GM19438 (cell line): ENCODE results near the gene SLC28A3.
"Not testable (repeated sequence)": the region's sequence is repeated elsewhere in the genome, so short reads cannot be mapped to it uniquely, and the experiment has no call there.

Experiments used
- ATAC-seq: cut with Tn5 transposase; IDR thresholded peaks from one replicate; pipeline ENCODE4 v1.9.1; 2021; ENCODE audit warnings: low read depth; ENCODE audit not compliant: unreplicated experiment

The SLC28A3 gene

DNA sequence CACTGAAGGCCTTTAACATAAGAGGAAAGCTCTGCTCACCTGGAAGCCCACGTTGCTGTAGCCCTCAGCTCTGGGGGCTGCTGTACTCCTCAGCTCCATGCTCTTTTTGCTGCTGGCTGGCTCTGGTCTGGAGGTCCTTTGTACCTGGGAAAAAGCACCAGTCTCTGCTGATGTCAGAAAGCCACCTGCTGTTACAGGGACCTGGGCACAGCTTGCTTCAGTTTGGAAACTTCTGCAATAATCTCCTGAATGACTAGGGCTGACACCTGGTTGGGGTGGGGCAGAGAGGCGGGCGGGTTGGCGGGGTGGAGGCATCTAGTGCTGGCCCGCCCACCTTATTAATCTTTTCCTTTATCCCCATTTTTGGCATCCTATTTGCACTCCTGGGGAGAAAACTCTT is at the start of gene SLC28A3:
Gene SLC28A3 (minus strand): TSS at position 224 of the 400 bp plus-strand sequence. CDS start 125 bp downstream, at position 99.
- no peak for ATAC-seq

DNA sequence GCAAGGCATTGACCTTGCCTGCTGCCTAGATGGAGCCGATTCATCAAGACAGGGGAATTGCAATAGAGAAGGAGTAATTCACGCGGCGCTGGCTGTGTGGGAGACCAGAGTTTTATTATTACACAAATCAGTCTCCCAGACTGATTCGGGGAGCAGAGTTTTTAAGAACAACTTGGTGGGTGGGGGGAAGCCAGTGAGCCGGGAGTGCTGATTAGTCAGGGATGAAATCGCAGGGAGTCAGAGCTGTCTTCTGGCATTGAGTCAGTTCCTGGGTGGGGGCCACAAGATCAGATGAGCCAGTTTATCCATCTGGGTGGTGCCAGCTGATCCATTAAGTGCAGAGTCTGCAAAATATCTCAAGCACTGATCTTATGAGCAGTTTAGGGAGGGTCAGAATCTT is 49.7 kb upstream of the SLC28A3 start:
- not testable (repeated sequence) for ATAC-seq

DNA sequence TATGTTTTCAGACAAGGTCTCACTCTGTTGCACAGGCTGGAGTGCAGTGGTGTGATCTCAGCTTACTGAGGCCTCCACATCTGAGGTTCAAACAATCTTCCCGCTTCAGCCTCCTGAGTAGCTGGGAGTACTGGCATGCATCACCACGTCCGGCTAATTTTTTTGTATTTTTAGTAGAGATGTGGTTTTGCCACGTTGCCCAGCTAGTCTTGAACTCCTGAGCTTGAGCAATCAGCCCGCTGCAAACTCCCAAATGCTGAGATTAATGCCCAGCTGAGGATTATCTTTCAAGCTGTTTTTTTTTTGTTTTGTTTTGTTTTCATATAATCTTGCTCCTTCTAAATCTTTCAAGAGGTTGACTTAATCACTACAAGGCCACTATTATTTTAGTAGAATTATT is 47.3 kb upstream of the SLC28A3 start:
- ATAC-seq, result no peak

DNA sequence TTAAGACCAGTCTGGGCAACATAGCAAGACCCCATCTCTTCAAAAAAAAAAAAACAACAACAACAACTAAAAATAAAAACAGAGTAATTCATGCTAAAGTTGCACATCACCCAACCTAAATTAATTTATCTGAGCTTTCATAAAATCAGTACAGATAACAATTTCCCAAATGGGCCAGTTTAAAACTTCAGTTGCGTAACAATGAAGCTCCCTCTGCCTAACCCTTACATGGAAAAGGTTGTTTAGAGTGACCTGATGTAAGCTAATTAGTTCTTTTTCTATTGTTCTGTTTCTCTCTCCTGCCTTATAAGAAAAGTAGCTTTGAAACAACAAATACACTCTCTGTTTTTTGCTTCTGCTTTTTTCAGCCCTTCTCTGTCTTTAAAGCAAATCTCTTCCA is 46.2 kb upstream of the SLC28A3 start:
- ATAC-seq, result no peak

DNA sequence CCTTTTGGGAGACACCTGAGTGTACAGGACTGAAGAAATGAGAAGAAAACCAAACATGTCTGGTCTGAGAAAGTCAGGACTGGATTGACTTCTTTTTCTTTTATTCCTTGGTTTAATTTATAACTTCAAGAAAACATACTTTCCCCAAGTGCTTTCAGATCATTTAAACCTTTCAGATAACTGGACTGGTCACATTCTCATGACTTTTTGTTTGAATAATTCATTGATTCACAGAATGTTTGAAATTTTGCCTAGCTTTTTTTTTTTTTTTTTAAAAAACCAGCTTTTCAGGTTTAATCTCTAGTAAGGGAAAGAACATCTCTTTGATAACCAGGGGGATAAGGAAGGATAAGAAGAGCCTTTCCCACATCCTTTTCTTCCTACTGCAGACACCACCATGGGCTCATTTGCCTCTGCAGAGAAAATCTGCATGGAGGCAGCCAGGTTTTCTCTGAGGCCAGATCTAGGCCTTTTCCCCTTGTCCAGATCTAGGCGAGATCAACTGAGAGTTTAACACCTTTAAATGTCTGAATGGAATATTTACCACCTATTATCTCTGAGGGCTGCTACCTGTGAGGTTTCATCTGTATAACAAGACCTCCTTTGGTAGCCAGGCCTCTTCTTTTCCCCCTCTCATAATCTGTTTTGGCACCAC is 45.0 kb upstream of the SLC28A3 start:
- ATAC-seq, result no peak

GRCh38 chr9:84384617-84385016 is 44.1 kb upstream of the SLC28A3 start:
- ATAC-seq, result no peak

- ATAC-seq, result no peak
These were observed 42.6 kb upstream of the SLC28A3 start for GRCh38 chr9:84383178-84383577.

- ATAC-seq, result no peak
These were observed 42.2 kb upstream of the SLC28A3 start for GRCh38 chr9:84382720-84383119.

- no peak for ATAC-seq
These were observed 41.0 kb upstream of the SLC28A3 start for GRCh38 chr9:84381508-84381907.

- no peak for ATAC-seq
These were observed 39.2 kb upstream of the SLC28A3 start for GRCh38 chr9:84379740-84380139.

- ATAC-seq, result no peak
These were observed 35.4 kb upstream of the SLC28A3 start for GRCh38 chr9:84375954-84376353.

- ATAC-seq, result no peak
These were observed 34.0 kb upstream of the SLC28A3 start for GRCh38 chr9:84374516-84374915.

DNA sequence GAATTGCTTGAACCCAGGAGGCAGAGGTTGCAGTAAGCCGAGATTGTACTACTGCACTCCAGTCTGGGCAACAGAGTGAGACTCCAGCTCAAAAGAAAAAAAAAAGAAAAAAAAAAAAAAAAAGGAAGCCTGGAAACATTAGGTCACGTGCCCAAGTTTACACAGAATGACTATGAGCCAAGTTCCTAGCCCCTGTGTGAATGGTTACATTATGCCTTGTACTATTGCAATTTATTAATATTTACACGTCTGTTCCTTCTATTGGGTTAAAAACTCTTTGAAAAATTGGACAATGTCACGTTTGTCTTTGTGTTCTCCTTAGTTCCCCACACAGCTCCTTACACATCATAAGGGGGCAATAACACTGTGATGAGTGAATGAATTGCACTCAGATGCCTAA is 33.5 kb upstream of the SLC28A3 start:
- ATAC-seq, result no peak

GRCh38 chr9:84371737-84372136 is 31.2 kb upstream of the SLC28A3 start:
- no peak for ATAC-seq

DNA sequence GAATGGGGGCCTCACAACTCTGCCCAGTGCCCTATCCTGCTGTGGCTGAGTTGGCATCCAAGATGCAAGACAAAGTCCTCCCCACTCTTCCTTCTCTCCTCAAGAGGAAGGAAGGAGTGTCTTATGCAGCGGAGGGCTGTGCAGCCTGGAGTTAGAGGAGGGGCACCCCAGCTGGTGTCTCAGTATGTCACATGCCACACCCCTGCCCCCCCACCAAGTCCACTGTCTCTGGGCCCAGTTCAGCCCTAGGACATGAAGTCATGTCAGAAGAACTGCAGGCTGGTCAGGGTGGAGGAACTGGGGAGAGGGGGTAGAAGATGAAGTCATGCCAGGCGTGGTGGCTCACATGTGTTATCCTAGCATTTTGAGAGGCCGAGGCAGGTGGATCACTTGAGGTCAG is 28.0 kb upstream of the SLC28A3 start:
- ATAC-seq, result no peak

DNA sequence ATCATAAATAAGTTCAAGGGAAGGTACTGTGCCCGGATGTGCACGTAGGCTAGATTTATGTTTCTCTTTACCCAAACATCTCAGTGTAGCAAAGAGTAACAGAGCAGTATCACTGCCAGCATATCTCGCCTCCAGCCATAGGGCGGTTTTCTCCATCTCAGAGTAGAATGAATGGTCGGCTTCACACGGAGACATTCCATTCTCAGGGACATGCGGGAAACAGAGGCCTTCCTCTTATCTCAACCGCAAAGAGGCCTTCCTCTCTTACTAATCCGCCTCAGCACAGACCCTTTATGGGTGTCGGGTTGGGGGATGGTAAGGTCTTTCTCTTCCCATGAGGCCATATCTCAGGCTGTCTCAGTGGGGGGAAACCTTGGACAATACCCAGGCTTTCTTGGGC is 27.2 kb upstream of the SLC28A3 start:
- not testable (repeated sequence) for ATAC-seq

DNA sequence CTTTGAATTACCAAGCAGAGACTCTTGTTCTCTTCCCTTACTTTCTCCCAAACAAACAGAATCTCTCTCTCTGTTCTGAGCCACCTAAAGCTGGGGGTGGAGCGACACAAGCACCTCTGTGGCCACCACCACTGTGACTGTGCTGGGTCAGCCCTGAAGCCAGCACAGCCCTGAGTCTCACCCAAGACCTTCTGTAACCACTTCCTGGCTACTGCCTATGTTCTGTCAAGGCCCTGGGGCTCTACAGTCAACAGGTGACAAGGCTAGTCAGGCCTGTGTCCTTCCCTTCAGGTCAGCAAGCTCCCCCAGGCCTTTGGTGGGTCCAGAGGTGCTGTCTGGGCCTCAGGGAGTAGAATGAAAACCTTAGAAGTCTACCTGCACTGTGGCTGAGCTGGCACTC is 26.1 kb upstream of the SLC28A3 start:
- no peak for ATAC-seq

DNA sequence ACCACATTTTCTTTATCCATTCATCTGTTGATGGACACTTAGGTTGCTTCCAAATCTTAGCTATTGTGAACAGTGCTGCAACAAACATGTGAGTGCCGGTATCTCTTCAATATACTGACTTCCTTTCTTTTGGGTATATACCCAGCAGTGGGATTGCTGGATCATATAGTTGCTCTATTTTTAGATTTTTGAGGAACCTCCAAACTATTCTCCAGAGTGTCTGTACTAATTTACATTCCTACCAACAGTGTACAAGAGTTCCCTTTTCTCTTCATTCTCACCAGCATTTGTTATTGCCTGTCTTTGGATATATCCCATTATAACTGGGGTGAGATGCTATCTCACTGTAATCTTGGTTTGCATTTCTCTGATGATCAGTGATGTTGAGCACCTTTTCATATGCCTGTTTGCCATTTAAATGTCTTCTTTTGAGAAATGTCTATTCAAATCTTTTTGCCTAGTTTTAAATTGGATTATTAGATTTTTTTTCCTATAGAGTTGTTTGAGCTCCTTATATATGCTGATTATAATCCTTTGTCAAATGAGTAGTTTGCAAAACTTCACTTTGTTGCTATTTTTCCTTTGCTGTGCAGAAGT is 24.4 kb upstream of the SLC28A3 start:
- not testable (repeated sequence) for ATAC-seq

GRCh38 chr9:84361645-84362044 is 21.1 kb upstream of the SLC28A3 start:
- ATAC-seq, result no peak

DNA sequence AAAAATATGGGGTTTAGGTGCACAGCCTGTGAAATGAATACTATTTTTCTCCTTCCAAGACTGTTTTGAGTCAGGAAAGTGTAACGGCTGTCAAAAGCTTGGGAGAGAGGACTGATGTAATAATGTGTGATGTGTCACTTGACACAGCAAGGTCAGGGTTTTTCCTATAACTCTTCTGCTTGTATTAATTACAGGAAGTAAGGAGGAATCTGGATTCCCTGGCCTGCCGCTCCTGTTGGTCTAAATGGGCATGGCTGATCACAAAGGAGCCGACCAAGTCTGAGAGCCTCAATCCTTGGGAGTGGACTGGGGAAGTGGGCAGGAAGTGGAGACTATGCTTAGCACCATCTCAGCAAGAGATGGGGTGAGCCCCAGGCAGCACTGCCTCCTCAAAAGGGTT is 16.7 kb upstream of the SLC28A3 start:
- no peak for ATAC-seq

- no peak for ATAC-seq
These were observed 13.5 kb upstream of the SLC28A3 start for GRCh38 chr9:84354035-84354434.

- no peak for ATAC-seq
These were observed 9.1 kb upstream of the SLC28A3 start for GRCh38 chr9:84349671-84350070.

DNA sequence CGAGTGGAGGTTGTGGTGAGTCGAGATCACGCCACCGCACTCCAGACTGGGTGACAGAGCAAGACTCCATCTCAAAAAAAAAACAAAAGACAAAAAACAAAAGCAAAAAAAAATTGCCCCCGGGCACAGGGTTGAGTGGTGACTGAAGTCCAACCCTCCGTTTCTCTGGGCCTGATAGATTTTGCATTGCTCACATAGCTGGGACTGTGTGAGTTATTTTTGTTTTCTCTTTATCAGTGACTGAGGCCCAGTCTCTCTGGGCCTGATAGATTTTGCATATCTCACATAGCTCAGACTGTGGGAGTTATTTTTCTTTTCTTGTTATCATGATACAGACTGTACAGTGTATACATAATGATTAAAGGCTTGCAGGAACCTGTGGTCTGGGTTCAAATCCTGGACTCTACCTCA is 2.6 kb upstream of the SLC28A3 start:
- no peak for ATAC-seq
